Right ventricle myocardium inferior (tissue), 1 donor: Measurements from ENCODE around the gene CLDN9. TPM values are rescaled to one million over a fixed set of nuclear protein-coding genes. Genes with fewer than 3 reads are reported as not detected.
A peak's percentile ranks its signal among the peaks of the same experiment; 100 is the strongest.

Experiments
- ATAC-seq: fragments of 200-7000 bp; cut with Tn5 transposase; one replicate; pipeline ENCODE4 v1.9.1; 2020; ENCODE audit warnings: mild to moderate bottlenecking, moderate library complexity
- DNase-seq: peaks from one replicate; pipeline ENCODE4 v3.0.0; 2021; ENCODE audit errors: missing footprints
- intact Hi-C: fragments of 100-400 bp; cut with DNase I; formaldehyde crosslinking; loops from one replicate; pipeline ENCODE4 v1.11.0; 2022
- total RNA-seq: library from RNA; stranded (reverse); fragmentation: NEBNext Ultra II Directional; extraction: Animal tissue kit (Norgen Biotek cat#: 25700); gene quantifications from one replicate; pipeline ENCODE4 v1.2.1, GENCODE V29; 2021
- donor health status: DM: no; HTN: yes; CAD: no; lungs with severe emphysema.

CLDN9 gene
- total RNA-seq, 1 donor from 2014 or later: 0.32 TPM

GRCh38 chr16:3059041-3059722 is 46.5 kb downstream of the CLDN9 start:
- DNase-seq: peak; percentile 93
- intact Hi-C loops: loop anchor here (1.0 to 5.0 kb wide), 6 partner anchors 28 to 108 kb away; no protein-coding TSS in a partner anchor

GRCh38 chr16:3059723-3060242 is 47.1 kb downstream of the CLDN9 start:
- intact Hi-C loops: loop anchor here (1.0 to 5.0 kb wide), 6 partner anchors 27 to 108 kb away; no protein-coding TSS in a partner anchor
- DNase-seq (no peak), ATAC-seq (no peak)

More at GRCh38 chr16:3059041-3059722, 46.5 kb downstream of the CLDN9 start:
- ATAC-seq: peak; percentile 95

- ATAC-seq (no peak), DNase-seq (no peak)
- intact Hi-C loops: no loop called here
Measured at GRCh38 chr16:3060339-3061127, 47.8 kb downstream of the CLDN9 start.

- intact Hi-C loops: no loop called here
- ATAC-seq: no peak
- no peak for DNase-seq
Measured at GRCh38 chr16:3062553-3062952, 49.8 kb downstream of the CLDN9 start.

GRCh38 chr16:3063625-3064386 is 51.1 kb downstream of the CLDN9 start:
- no peak for DNase-seq
- ATAC-seq: no peak
- intact Hi-C loops: no loop called here

Other genes with a start within 250 kb of the CLDN9 start
- gene ELOB, start 235.6 kb upstream of the CLDN9 start, total RNA-seq: 336 TPM
- not detected for gene PRSS33, start 225.4 kb upstream of the CLDN9 start, total RNA-seq
- gene PRSS41, start 214.5 kb upstream of the CLDN9 start, total RNA-seq: not detected
- gene PRSS21, start 195.7 kb upstream of the CLDN9 start, total RNA-seq: not detected
- gene ZG16B, start 182.6 kb upstream of the CLDN9 start, total RNA-seq: 0.35 TPM
- not detected for gene PRSS22, start 154.8 kb upstream of the CLDN9 start, total RNA-seq
- 31.3 TPM for gene FLYWCH2, start 129.7 kb upstream of the CLDN9 start, total RNA-seq
- 34.5 TPM for gene FLYWCH1, start 101.0 kb upstream of the CLDN9 start, total RNA-seq
- not detected for gene KREMEN2, start 48.6 kb upstream of the CLDN9 start, total RNA-seq
- 11.4 TPM for gene PAQR4, start 43.6 kb upstream of the CLDN9 start, total RNA-seq
- gene PKMYT1, start 32.5 kb upstream of the CLDN9 start, total RNA-seq: 2.9 TPM
- gene CLDN6, start 5.3 kb downstream of the CLDN9 start, total RNA-seq: not detected
- 42.8 TPM for gene TNFRSF12A, start 7.4 kb downstream of the CLDN9 start, total RNA-seq
- gene HCFC1R1, start 11.0 kb downstream of the CLDN9 start, total RNA-seq: 68.6 TPM
- gene THOC6, start 11.1 kb downstream of the CLDN9 start, total RNA-seq: 12.9 TPM
- not detected for gene BICDL2, start 24.0 kb downstream of the CLDN9 start, total RNA-seq
- 1.7 TPM for gene MMP25, start 33.6 kb downstream of the CLDN9 start, total RNA-seq
- gene IL32, start 52.7 kb downstream of the CLDN9 start, total RNA-seq: 57.8 TPM
- not detected for gene ZSCAN10, start 86.4 kb downstream of the CLDN9 start, total RNA-seq
- 7.4 TPM for gene ZNF205, start 99.7 kb downstream of the CLDN9 start, total RNA-seq
- gene ZNF213, start 122.1 kb downstream of the CLDN9 start, total RNA-seq: 6.2 TPM
- not detected for gene OR1F1, start 175.3 kb downstream of the CLDN9 start, total RNA-seq
- gene ZNF200, start 222.2 kb downstream of the CLDN9 start, total RNA-seq: 5.1 TPM
- gene MEFV, start 243.7 kb downstream of the CLDN9 start, total RNA-seq: 1.1 TPM